NCI-H1092 (cell line): ENCODE measurements around the gene ATG13.

Experiments used
- DNase-seq: peaks from one replicate; lab custom pipeline; 2025; lab: John Stamatoyannopoulos, UW

The ATG13 gene

DNA sequence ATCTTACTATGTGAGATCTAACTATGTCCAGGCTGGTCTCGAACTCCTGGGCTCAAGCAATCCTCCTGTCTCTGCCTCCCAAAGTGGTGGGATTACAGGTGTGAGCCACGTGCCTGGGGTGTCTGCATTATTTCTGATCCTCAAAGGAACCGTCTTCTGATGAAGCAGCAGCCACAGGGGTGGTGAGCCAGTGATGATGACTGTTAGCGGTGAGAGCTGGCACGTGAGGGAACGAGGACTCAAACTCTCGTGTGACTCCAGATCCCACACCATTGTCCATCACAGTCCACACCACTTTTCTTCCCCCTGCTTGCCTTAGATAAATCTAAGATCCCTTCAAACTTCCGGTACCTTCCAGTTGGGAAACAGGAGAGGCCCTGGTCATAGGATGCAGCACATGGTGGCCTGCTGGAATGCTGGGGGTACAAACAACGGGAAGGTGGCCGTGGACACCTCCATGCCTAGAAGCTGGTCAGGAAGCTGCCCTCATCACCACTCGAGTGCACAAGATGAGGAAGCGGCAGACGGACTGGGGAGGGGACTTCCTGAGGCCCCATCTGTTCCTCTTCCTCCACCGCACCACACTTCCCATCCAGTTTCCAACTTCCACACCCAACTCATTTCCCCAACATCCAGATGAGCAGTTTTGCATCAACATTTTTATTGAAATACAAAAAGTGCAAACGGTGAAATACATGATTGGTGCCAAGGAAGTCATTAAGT, 59.2 kb downstream of the ATG13 start:
- no peak for DNase-seq

GRCh38 chr11:46677169-46677568, 59.8 kb downstream of the ATG13 start:
- DNase-seq = no peak

DNA sequence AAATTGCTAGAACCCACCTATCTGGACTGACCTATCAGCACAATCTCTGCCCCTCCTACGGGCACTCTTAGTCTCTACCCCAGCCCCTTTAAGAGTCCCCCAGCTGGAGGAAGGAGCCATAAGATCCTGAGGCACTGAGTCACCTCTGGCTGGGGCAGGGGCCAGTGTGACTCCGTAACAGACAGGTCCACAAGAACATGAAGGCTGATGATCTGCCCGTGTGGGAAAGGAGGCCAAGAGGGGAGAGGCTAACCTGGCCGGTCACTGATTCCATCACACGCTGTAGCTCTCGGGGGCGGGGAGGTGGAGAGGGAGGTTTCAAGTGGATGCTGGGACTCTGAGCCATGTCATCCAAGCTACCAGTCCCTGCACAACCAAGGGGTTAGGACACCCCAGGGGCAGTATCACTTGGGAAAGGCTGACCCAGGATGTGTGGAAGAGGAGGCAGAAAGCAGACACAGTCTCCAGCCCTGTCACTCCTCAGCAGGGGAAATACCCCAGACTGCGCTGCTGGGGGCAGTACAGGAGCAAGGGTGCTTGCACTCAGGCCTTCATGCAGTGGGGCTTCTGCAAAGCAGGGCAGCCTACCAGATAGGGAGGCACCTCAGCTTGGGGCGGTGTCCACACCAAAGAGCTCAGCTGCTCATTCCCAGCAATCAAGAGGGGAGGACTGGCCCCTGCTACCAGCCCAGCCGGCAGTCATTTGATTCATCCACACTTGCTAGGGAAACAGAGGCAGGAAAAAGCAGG, 60.8 kb downstream of the ATG13 start:
- DNase-seq = no peak

DNA sequence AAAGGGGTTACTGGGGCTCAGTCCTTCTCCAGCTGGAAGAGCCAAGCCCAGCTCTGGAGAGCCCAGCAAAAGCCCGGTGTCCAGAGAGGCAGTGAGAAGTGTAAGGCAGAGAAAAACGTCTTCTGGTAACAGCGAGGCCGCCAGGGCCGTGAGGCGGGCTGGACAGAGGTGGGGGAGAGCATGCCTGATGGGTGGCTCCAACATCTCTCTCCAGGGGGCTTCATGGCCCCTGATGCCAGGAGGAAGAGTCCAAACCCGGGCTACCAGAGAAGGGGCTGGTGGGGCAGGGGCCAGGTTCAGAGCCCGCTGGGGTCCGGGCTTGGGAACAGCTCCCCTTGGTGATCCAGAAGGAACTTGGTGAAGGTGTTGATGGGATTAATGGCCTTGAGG, 61.4 kb downstream of the ATG13 start:
- DNase-seq = no peak

DNA sequence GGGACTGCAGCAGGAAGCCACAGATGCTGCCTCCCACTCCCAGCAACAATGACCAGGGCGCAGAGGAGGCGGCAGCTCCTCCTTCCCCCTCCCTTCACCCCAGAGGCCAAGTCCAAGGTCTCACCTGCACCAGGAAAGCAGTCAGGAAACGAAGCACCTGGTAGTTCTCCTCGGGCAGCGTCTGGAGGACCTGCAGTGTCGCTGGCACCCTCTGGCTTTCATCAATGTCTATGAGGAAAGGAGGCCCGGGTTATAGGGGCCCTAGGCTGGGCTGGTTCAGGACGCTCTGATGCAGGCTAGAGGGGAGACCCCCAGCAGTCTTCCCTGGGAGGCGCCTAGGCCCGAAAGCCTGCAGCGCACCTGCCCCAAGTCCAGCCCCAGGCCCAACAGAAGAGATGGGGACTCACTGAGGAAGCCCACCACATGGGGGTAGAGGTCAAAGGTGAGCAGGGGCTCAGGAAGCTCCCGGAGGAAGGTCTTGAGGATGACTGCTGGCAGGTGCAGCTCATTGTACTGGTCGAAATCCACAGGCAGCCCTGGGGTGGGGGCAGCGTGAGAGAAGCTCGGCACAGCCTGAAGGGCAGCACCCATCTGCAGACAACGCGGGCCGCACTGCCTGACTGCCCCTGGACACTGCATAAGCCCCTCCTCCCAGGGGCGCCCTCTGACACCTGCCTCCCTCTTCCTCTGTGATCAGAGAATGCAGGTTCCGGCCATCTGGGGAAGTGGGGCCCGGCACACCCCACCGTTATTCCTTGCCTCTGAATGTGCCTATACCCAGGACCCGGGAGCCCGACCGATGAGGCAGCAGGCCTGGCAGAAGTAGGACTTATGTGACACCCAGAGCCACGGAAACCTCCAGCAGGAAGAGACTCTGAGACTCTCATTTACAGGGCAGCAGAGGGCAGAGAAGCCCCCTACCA, 62.1 kb downstream of the ATG13 start:
- DNase-seq = no peak

- no peak for DNase-seq
Measured at GRCh38 chr11:46680164-46680760, 62.9 kb downstream of the ATG13 start.

DNA sequence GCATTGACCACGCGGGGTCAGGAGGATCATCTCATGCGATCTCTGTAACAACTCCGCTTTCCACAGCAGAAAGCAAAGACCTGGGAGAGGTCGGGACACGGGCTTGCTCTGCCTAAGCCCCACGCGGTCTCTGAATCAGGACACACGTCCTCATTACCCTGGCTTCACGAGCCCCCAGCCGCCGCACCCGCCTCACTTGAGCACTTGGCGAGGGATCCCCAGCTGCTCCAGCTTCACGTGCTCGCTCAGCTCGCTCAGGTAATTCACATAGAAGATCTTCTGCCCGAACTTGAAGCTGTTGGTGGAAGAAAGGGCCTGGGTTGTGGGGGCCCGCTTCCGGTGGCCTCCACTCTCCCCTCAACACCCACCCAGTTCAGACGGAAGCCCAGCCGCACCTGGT, 63.5 kb downstream of the ATG13 start:
- no peak for DNase-seq

DNA sequence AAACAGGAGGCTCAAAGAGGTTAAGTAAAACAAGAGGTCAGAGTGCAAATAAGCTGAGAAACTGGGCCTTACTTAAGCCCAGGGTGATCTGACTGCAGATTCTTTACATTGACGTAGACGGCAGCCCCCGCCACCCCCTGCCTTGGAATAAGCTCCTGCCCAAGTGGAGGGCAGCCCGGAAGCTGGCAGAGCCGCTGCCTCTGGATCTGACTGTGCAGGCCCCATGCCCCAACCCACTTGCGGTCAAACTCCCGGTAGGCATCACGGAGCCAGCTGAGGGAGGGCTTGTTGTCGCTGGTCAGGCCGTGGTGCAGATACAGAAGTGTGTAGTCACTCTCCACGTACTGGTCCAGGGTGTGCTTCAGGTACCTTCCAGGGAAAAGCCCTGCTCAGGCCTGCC, 64.5 kb downstream of the ATG13 start:
- no peak for DNase-seq

DNA sequence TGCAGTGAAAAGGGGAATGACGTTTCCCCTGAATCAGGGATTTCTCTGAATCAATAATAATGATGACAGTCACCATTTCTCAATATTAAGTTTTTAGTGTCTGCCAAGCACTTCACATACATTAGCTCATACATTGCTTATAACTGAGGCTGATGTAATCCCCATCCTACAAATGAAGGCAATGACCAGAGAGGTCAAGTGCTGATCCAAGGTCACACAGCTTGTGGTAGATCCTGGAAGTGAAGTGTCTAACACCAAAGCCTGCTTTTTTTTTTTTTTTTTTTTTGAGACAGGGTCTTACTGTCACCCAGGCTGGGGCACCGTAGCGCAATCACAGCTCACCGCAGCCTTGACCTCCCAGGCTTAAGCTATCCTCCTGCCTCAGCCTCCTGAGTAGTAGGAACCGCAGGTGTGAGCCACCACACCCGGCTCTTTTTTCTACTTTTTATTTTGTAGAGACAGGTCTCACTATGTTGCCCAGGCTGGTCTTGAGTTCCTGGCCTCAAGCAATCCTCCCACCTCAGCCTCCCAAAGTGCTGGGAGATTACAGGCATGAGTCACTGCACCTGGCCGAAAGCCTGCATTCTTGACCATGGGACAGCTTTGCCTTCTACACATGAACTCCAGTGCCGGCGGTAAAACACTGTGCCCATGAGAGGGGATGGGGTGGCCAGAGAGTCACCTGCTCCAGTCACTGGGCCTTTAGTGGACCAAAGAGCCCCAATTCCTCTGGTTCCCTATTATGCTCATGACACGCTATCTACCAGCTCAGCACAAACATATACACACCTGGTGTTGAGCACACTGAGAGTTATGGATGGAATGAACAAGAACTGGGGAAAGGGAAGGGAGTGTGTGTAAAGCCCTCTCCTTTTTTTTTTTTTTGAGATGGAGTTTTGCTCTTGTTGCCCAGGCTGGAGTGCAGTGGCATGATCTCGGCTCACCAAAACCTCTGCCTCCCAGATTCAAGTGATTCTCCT, 65.7 kb downstream of the ATG13 start:
- no peak for DNase-seq

GRCh38 chr11:46684367-46684766, 67.0 kb downstream of the ATG13 start:
- DNase-seq = no peak

- DNase-seq = no peak
Measured at GRCh38 chr11:46686886-46687795, 69.8 kb downstream of the ATG13 start.

- no peak for DNase-seq
Measured at GRCh38 chr11:46690702-46691101, 73.3 kb downstream of the ATG13 start.

DNA sequence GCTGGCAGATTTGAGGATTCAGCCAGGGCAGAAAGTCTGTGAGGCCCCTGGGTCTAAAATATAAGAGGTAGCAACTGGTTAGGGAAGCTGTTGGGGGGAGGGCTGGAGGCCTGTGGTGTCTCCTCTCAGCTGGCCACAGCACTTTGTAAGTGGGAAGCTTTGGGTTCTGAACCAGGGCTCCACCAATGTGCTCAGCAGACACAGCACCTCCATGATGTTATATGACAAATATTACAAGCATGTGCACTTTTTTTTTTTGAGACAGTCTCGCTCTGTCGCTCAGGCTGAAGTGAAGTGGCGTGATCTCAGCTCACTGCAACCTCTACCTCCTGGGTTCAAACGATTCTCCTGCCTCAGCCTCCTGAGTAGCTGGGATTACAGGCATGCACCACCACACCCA, 75.1 kb downstream of the ATG13 start:
- DNase-seq = no peak

DNA sequence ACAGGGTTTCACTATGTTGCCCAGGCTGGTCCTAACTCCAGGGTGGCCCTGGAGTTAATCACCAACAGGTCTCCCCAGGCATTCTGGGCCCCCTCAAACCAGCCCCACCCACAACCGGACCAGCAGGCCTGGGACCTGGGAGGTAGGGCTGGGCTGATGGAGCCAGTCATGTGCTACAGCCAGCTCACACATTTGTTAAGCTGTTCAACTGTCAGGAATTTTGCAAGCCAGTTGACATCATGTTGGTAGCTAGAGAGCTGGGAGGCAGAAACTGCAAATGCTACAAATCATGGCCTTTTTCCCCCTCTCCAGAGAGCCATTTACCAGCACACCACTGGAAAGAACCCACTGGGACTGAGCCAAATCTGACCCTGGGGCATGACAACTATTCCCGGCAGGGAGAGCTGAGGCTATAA, 76.3 kb downstream of the ATG13 start:
- DNase-seq = no peak

DNA sequence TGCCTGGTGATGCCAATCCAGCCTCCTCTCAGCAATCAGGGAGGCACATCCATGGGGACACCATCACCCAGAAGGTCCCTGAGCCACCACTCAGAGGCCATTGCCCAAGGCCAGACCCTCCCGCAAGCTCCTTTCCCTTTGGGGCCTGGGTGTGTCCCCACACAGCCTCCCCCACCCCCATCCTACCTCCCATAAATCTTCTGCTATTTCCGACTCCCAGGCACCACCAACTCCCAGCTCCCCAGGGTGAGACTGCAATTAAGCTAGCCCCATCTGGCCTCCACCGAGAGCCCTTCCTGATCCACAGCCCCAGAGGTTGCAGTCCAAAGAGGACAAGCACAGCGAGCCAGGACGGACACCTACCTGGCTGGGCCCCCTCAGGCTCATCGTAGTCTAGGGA, 76.7 kb downstream of the ATG13 start:
- DNase-seq = no peak

GRCh38 chr11:46694607-46695006, 77.3 kb downstream of the ATG13 start:
- no peak for DNase-seq

DNA sequence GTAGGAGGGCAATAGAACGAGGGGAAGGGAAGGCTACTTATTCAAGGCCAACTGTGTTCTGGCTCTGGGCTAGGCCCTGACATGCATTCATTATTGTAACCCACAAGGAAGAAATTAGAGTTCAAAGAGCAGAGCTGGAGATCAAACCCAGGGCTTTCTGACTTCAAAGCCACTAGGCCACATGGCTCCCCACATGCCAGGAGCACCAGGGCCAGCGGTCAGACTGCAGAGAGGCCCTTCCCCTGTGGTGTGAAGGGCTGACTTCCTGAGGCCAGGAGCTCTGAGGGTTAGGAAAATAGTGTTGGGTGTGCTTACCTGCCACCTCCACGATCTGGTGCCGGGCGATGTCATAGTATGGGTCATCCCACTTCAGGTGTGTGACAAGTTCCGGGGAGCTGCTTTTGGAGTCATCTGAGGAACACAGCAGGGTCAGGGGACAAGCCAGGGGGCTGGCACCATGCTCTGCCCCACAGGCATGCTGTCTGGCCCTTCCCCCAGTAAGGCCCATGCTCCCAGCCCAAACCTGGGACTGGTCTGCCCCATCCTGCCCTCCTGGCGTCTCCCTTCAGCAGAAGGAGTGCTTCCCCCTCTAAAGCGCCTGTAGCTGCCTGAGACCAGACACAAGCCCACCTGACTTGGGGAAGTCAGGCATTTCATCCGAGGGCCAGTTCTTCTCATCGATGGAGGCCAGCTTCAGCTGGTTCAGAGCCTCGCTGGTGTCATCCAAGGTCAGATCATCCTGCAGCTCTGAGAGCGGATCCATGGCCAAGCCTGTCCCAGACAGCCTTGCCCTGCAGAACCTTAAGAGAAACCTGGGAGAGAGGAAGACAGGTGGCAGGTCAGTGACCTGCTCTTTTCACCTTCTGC, 78.2 kb downstream of the ATG13 start:
- no peak for DNase-seq

DNA sequence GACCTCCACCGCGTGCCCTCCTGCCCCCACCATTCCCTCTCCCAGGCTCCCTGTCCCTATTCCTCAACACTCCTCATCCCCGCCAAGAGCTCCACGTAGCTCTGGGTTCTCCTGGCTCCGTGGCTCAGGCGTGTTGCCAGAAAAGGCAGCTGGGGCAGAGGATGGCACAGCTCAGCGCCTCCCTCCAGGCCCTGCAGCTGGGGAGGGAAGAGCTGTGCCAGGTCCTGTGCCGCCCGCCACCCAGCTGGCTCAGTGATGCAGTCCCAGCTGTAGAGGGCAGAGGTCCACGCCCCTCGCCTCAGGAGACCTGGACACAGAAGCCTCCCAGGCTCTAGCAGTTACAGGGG, 78.8 kb downstream of the ATG13 start:
- DNase-seq = peak; percentile 82

DNA sequence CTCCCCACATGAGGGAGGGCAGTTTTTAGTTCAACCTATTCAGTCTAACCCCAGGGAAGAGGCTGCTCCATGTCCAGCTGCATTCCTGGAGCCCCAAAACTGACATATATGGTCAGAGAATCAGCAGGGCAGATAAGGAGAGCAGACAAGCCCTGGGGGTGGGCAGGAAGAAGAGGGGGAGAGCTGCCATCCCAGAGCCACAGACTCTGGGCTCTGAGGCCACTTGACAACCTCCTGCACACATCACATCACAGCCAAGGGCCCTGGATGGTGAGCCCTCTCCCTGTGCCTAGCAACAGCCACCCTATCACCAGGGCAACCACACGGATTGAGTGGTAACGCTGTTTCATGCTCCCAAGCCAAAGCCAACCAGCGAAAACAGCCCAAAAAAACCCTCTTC, 80.0 kb downstream of the ATG13 start:
- DNase-seq = peak; percentile 54
